Eye (tissue), 1 donor: ENCODE results near the gene MAGI1.
A peak's percentile ranks its signal among the peaks of the same experiment; 100 is the strongest.
"Not testable (repeated sequence)": the region's sequence is repeated elsewhere in the genome, so short reads cannot be mapped to it uniquely, and the experiment has no call there.

ENCODE experiments used
- DNase-seq: peaks from one replicate; pipeline ENCODE4 v3.0.0-alpha.2; 2015

The MAGI1 gene

GRCh38 chr3:65739901-65740541, 298.7 kb downstream of the MAGI1 start:
- DNase-seq, result no peak

DNA sequence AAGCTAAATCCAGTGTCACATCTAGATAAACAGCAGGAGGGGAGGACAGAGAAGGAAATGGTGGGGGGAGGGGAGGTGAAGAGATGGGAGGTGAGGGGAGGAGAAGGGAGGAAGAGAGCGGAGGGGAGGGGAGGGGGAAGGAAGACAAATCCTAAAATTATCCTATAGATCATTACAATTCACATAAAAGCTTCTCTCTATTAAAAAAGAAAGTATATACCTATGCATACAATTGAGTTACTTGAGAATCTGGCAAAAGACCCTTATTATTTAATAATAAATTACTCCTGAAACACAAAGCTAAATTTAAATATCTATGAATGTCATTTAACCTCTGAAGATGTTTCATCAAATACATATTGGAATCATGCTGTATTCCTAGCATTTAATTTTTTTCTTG, 303.9 kb downstream of the MAGI1 start:
- DNase-seq, result no peak

GRCh38 chr3:65734382-65734781, 304.3 kb downstream of the MAGI1 start:
- DNase-seq, result no peak

GRCh38 chr3:65733459-65733858, 305.3 kb downstream of the MAGI1 start:
- DNase-seq, result no peak

DNA sequence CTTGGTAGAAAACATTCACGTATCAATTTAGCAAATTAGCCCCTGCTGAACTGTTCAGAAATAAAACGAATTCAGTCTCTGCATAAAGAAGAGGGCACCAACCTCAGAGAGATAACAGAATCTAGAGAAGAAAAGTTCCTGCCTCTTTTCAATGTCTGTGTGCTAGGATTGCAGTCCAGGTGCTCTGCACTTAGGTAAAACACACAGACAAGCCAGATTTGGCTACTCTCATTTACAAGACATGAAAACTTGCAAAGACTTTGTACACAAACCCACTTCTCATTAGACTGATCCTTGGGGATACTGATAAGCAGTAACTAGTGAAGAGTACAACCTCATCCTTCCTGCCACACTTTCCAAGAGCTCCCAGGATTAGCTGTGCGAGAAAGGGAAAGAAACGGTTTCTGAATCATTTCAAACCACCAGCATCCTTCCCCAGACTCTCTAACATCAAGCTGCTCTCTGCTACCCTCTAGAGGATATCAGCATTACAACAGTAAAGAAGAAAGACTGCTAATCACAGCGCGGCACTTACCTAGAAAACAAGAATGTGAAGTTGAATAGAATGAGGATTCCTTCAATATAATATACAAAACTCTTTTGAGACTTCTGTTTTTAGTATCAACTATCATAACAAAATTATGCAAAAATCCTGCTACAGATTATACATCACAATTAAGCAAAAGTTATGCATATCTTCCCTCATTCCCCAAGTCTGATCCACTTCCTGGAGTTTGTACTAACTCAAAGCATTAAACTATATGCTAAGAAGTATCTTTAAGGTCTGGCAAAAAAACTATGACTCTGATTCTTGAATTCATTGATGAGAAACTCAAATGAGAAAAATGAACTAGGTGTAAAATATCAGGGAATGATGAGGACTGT, 306.4 kb downstream of the MAGI1 start:
- DNase-seq, result peak; percentile 93

DNA sequence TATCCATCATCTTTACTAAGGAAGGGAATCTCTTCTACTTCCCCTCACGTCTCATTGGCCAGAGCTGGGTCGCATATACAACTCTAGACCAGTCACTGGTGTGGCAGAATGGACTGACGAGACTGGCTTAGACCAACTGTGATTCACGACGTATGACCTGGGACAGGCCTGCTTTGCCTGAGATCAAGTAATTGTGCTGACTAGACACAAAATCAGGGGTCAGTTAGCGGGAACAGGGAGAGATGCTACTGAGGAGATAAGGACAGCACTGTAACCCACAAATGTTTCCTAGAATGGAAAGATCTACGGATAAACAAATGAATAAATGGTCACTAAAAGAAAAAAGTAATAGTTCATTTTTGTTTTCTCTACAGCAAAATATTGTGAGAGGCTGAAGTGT, 308.3 kb downstream of the MAGI1 start:
- no peak for DNase-seq

DNA sequence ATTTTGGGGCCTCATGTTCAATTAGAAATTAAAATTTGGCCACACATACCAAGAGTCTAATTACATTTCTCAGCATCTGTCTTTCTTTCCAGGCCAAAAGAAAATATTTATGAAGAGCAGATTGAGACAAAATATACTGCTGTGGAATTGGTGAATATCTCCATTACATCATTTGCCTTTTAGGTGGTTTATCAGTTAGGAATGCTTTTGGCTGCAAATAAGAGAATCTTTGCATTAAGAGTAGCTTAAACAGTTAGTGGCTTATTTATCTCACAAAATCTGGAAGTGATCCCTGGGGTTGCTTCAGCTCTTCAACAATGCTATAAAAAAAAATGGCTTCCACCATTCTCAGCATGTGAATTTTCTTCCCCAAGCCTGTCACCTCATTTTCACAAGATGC, 308.7 kb downstream of the MAGI1 start:
- no peak for DNase-seq

- peak; percentile 81 for DNase-seq
Measured at GRCh38 chr3:65729555-65729954, 309.2 kb downstream of the MAGI1 start.

GRCh38 chr3:65728138-65728537, 310.6 kb downstream of the MAGI1 start:
- DNase-seq, result no peak

GRCh38 chr3:65723985-65724384, 314.7 kb downstream of the MAGI1 start:
- DNase-seq, result no peak

DNA sequence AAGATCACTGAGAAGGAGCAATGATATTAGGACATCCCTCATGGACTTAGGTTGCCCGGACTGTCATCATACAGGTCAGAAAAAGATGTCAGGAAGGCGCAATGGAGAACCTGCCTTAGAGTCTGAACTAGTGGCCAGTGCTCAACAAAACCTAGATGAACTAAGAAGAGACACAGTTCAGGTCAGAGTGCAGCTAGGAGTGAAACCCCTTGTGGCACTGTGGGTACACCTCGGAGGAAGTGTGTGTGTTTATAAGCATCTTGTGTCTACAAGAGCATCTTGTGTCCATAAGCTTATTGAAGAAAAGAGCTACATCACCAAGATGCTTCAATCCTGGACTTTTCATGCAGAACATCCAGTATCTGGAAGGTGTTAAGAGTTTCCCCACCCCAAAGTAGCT, 315.7 kb downstream of the MAGI1 start:
- DNase-seq, result no peak

DNA sequence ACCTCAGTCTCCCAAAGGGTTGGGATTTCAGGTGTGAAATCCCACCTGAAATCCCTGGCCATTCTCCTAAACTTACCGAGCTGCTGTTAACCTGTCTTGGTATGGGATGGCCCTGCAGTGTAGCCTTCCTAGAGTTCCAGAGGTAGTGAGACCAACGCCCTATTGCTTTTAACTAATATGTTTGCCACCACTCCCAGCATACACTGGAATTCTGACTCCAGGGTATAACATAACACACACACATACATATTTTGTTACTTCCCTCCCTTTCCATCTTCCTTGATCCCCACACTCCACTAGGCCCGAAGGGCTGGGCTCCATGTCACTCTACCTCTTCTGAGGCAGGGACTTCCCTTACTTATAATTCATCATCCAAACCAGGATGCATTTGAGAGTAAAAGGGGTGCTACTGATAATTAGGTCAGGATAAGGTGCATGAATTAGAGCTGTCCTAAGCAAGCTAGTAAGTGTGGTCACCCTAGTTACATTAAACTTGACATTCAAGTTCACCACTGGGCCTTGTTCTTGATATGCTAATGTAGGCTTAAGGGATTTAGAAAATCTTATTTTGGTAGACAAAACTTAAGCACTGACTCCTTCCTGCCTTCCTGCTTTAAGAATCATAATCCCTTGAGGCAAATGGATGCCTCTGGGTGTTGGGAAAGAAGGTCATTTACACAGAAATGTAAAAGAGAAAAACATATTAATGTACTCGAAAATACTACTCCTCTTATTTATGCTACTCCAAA, 317.6 kb downstream of the MAGI1 start:
- no peak for DNase-seq

DNA sequence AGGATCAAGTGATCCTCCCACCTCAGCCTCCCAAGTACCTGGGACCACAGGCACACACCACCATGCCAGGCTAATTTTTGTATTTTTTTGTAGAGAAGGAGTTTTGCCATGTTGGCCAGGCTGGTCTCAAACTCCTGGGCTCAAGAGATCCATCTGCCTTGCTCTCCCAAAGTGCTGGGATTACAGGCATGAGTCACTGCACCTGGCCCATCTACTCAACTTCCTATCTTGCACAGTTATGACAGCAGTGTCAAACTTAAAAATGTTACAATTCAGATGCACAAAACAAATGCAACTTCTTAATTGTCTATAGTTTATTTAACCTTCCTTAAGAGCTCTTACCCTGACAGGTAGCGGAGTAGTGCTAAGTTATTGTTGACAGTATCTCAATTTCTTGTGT, 319.1 kb downstream of the MAGI1 start:
- not testable (repeated sequence) for DNase-seq

GRCh38 chr3:65717676-65718346, 320.9 kb downstream of the MAGI1 start:
- DNase-seq, result no peak

GRCh38 chr3:65716071-65716751, 322.5 kb downstream of the MAGI1 start:
- DNase-seq, result peak; percentile 35

DNA sequence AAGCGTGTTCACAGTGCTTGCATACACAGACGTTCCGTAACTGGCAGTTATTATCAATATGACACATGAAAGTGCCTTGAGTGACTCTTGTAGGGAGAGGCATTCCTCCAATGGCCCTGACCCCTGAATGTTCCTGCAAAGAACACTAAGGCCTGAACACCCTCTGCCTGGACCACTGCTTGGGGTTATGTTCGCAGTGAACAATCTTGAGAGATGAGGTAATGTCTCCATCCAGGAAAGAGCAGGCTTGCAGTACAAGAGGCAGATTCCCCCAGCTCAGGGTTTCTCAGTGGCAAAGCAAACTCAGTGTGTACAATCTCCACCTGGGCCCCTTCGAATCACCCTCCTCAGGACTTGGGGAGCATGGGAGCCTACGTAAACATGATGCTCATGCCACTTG, 324.6 kb downstream of the MAGI1 start:
- peak; percentile 52 for DNase-seq

GRCh38 chr3:65713016-65713415, 325.7 kb downstream of the MAGI1 start:
- DNase-seq, result peak; percentile 49

- DNase-seq, result no peak
Measured at GRCh38 chr3:65712140-65712539, 326.6 kb downstream of the MAGI1 start.

- no peak for DNase-seq
Measured at GRCh38 chr3:65706776-65707568, 331.7 kb downstream of the MAGI1 start.

GRCh38 chr3:65706301-65706700, 332.4 kb downstream of the MAGI1 start:
- no peak for DNase-seq

DNA sequence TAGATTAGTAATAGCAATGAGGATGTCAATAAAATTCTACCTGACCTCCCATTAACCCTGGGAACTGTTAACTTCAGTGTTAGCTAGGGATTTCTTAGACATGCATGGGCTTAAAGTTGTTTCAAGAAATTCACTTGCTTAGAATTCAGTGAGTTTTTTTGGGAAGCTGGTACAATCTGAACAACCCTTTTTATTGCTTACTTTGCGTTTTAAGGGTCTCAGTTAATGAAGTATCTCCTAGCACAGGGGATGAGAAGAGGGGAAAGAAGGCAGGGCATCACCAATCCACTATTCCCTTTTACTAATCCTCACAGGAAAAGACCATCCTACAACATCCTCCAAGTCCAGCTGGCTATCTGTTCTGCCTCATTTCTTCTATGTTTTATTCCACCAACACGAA, 334.9 kb downstream of the MAGI1 start:
- no peak for DNase-seq

GRCh38 chr3:65703026-65703425, 335.7 kb downstream of the MAGI1 start:
- peak; percentile 88 for DNase-seq
